Peyer's patch (tissue), 4 donors: Measurements from ENCODE around the gene DISC1. TPM values are rescaled to one million over a fixed set of nuclear protein-coding genes. Genes with fewer than 3 reads are reported as not detected.
A peak's percentile ranks its signal among the peaks of the same experiment; 100 is the strongest.

Source experiments
- DNase-seq, 3 donors: peaks; one replicate each; pipeline ENCODE4 v3.0.0-alpha.2; 2017 to 2019
- H3K27ac ChIP-seq, 4 donors: fragments of 200-600 bp; sonication (generic); one replicate each; pipeline ENCODE4 v1.5.1; 2016 to 2019
- H3K27me3 ChIP-seq, 2 donors: fragments of 200-600 bp; sonication (generic); one replicate each; pipeline ENCODE4 v1.5.1; 2019
- H3K36me3 ChIP-seq, 3 donors: fragments of 200-600 bp; sonication (generic); one replicate each; pipeline ENCODE4 v1.5.1; 2016 to 2019
- H3K4me1 ChIP-seq, 4 donors: fragments of 200-600 bp; sonication (generic); one replicate each; pipeline ENCODE4 v1.5.1; 2016 to 2019
- H3K4me3 ChIP-seq, 4 donors: fragments of 200-600 bp; sonication (generic); 1 replicate in 3 of 4; 2 replicates in 1 of 4; pipeline ENCODE4 v1.5.1; 2016 to 2019; ENCODE audit warnings: mild to moderate bottlenecking in 1 of 4
- H3K9me3 ChIP-seq, 4 donors: fragments of 200-600 bp; sonication (generic); one replicate each; pipeline ENCODE4 v1.5.1; 2016 to 2019; ENCODE audit warnings: mild to moderate bottlenecking in 1 of 4
- POLR2A ChIP-seq, 2 donors: fragments of 450-650 bp; IDR thresholded peaks; one replicate each; pipeline ENCODE4 v1.5.1; 2017; ENCODE audit warnings: antibody characterized with exemption in 2 of 2, mild to moderate bottlenecking in 2 of 2, moderate library complexity in 2 of 2
- total RNA-seq, 4 donors: library from RNA; depleted of rRNA; stranded (reverse); fragments of >200 nt; gene quantifications; one replicate each; pipeline ENCODE4 v1.1.0, GENCODE V29; 2016
- TF ChIP-seq, protein P1 (sequence below), 6 experiments: fragments of 450-650 bp in 4 of 6; fragments of 200-600 bp in 2 of 6; sonication (generic) in 1 of 6; IDR thresholded peaks; one replicate each; pipeline ENCODE4 v1.5.1; 2017 to 2019; ENCODE audit warnings: antibody characterized with exemption in 6 of 6, mild to moderate bottlenecking in 3 of 6, moderate library complexity in 1 of 6

The DISC1 gene
- total RNA-seq, 4 donors from 2014 or later: 2.3 to 39.6 (median 5.6) TPM

DNA sequence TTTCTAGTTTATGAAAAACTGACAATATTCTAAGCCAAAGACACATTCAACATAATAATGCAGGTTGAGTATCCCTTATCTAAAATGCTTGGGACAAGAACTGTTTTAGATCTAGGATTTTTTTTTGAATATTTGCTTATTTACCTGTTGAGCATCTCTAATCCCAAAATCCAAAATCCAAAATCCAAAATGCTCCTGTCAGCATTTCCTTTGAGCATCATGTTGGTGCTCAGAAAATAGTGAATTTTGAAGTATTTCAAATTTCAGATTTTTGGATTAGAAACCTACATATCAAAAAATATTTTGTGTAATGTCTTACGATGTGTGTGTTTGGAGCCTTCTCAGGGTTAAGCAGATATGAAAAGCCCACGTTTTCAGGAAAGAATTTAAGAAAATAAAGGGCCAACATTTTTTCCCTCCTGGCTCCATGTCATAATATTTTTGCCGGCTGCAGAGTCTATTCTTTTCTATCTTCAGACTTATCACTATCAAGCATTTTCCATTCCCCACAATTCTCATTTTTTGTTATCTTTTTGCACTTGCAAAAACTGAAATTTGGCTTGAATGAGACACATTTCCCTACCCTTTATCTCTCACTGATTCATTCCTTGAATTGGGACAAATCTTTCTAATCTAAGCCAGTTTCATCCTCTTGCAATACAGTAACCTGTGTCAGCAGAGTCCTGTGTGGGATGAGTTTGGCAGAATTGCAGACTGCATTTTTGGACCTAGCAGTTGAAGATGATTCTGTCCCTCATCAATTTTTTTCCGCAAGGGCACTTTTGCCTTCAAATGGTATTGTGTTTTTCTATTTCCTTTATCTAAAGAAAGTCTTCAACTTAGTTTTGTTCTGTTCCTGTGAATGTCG lies 233.9 kb downstream of the DISC1 start:
- H3K27ac ChIP-seq: no peak overlapping the region
- no peaks in the 10 kb centered on the region for H3K27me3 ChIP-seq
- H3K9me3 ChIP-seq: no peaks in the 10 kb centered on the region
- DNase-seq: no peak
- no peaks in the 10 kb centered on the region for H3K36me3 ChIP-seq
- TF ChIP-seq, protein P1, sequence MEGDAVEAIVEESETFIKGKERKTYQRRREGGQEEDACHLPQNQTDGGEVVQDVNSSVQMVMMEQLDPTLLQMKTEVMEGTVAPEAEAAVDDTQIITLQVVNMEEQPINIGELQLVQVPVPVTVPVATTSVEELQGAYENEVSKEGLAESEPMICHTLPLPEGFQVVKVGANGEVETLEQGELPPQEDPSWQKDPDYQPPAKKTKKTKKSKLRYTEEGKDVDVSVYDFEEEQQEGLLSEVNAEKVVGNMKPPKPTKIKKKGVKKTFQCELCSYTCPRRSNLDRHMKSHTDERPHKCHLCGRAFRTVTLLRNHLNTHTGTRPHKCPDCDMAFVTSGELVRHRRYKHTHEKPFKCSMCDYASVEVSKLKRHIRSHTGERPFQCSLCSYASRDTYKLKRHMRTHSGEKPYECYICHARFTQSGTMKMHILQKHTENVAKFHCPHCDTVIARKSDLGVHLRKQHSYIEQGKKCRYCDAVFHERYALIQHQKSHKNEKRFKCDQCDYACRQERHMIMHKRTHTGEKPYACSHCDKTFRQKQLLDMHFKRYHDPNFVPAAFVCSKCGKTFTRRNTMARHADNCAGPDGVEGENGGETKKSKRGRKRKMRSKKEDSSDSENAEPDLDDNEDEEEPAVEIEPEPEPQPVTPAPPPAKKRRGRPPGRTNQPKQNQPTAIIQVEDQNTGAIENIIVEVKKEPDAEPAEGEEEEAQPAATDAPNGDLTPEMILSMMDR (IDR thresholded peaks at IDR 0.05): no peak
- no peak for TF ChIP-seq POLR2A (IDR thresholded peaks at IDR 0.05)
- no peak overlapping the region for H3K4me3 ChIP-seq
- H3K4me1 ChIP-seq: no peaks in the 10 kb centered on the region

DNA sequence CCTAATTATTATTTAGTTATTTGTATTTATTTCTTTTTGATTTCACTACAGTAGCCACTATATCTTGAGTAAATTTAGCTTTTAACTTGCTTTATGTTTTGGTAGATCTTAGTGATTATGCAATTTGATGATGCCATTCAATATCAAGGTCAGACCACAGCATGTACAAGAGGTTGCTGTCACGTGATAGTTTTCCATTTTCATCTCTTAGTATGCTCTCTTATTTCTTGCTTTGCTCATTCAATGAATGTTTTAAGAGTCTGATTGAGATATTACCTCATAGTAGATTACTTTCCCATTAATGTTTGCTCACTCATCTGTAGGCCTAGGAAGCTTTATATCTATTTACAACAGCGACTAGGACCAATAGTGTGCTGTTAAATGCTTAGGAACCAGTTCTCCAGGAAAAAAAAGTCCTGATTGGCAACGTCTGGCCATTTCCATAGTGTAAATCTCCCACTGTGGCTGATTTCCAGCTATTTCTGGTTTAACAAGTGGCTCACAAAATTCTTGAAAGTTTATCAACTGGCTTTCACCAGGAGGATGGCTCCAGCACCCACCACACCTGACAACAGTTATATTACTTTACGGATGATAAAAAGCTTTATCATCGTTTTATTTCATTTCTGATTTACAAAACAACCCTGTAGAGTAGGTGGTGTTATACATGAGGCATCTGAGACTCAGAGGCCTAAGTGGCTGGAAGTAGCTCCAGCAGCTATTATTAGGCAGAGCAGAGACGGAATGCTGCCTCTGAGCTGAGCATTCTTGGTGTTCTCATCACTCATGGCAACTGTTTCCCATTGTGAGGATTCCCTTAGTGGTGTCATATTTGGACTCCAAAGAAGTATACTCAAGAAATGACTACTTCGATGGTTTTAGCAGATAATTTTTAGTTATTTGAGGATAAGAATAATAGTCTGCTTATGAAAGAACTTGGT lies 235.2 kb downstream of the DISC1 start:
- Histone ChIP-seq H3K27me3 (no peaks in the 10 kb centered on the region), H3K36me3 (no peaks in the 10 kb centered on the region), H3K9me3 (no peaks in the 10 kb centered on the region), H3K4me3 (no peak overlapping the region), H3K27ac (no peak overlapping the region), H3K4me1 (no peaks in the 10 kb centered on the region)
- no peak for TF ChIP-seq POLR2A (IDR thresholded peaks at IDR 0.05)
- TF ChIP-seq, protein P1 (IDR thresholded peaks at IDR 0.05): no peak
- no peak for DNase-seq

- TF ChIP-seq, protein P1 (IDR thresholded peaks at IDR 0.05): no peak
- TF ChIP-seq POLR2A (IDR thresholded peaks at IDR 0.05): no peak
- Histone ChIP-seq H3K27me3 (no peaks in the 10 kb centered on the region), H3K4me1 (no peaks in the 10 kb centered on the region), H3K9me3 (no peaks in the 10 kb centered on the region), H3K27ac (no peak overlapping the region), H3K4me3 (no peak overlapping the region), H3K36me3 (no peaks in the 10 kb centered on the region)
- no peak for DNase-seq
These were observed 236.0 kb downstream of the DISC1 start for GRCh38 chr1:231862611-231863010.

DNA sequence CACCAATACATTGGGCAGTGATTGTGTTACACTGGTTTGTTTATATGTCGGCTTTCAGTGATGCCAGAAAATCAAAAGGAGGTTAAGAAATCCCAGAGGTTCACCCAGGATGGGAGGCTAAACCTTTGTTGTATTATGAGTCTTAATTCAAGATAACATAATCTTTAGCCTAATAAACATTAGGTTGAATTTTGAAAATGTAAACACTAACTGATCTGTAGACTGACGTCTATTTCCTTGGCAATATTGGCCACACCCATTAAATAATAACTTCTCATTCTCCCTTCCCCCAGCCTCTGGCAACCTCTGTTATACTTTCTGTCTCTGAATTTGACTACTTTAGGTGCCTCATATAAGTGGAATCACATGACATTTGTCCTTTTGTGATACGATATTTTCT lies 238.7 kb downstream of the DISC1 start:
- Histone ChIP-seq H3K36me3 (no peaks in the 10 kb centered on the region), H3K27ac (no peak overlapping the region), H3K27me3 (no peaks in the 10 kb centered on the region), H3K9me3 (no peaks in the 10 kb centered on the region), H3K4me3 (no peak overlapping the region), H3K4me1 (no peaks in the 10 kb centered on the region)
- TF ChIP-seq, protein P1 (IDR thresholded peaks at IDR 0.05): no peak
- TF ChIP-seq POLR2A (IDR thresholded peaks at IDR 0.05): no peak
- DNase-seq: no peak

DNA sequence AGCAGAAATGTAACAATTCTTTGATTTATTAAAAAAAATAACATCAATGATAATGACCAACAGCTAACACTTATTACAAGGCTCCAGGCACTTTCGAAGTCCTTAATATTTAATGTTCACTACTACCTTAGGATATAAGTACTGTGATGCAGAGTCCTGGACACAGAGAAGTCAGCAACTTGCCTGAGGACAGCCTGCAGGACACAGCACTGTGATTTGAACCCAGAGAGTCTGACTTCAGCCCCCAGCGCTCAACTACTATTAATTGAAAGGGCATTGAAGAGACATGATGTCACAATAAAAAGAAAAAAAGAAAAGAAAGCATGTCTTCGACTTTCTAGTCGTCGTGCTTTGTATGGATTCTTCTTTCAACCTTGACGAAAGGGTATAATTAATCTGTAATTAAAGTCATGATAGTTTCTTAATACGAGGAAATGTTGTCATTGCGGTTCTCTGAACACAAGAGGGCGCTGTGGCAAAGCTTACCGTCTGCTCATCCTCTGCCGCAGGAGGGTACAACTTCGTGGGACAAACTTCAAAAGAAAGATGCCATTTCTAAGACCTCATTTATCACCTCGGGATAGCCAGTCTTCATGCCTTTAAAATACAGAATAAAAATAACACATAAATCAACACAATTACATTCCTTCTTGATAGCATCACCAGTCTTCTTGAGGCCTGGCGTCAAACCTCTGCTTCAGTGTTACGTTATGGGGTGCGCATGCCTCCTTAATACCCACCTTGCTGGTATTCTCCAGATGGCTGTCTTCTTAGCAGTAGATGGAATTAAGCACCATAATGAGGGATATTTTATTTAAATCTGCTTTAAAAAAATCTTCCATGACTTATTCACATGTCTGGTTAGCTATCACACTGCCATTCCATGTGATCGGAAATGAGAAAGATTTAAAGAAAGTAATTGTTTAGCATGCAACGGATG lies 240.1 kb downstream of the DISC1 start:
- no peak overlapping the region for H3K27ac ChIP-seq
- no peak overlapping the region for H3K4me3 ChIP-seq
- TF ChIP-seq, protein P1 (IDR thresholded peaks at IDR 0.05): peak; percentile 20 to 86 (median 77)
- no peak for TF ChIP-seq POLR2A (IDR thresholded peaks at IDR 0.05)
- H3K36me3 ChIP-seq: no peaks in the 10 kb centered on the region
- no peaks in the 10 kb centered on the region for H3K27me3 ChIP-seq
- no peaks in the 10 kb centered on the region for H3K9me3 ChIP-seq
- H3K4me1 ChIP-seq: no peaks in the 10 kb centered on the region
- peak; percentile 25 to 72 (median 58) for DNase-seq
